Measurements from ENCODE around the gene NRCAM. TPM values are rescaled to one million over a fixed set of nuclear protein-coding genes. Genes with fewer than 3 reads are reported as not detected.

Gene NRCAM
- total and polyA plus RNA-seq, 2 of the 13 experiments (the other 11 are each of a cell fraction or from before 2014, with no cell fraction given) = 0.31 to 0.33 TPM

GRCh38 chr7:108235451-108236061 lies 220.7 kb downstream of the NRCAM start (continued):
- TF ChIP-seq, protein P1, sequence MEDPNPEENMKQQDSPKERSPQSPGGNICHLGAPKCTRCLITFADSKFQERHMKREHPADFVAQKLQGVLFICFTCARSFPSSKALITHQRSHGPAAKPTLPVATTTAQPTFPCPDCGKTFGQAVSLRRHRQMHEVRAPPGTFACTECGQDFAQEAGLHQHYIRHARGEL (CRISPR knock-in tag; IDR thresholded peaks at IDR 0.05) = no peak
- TF ChIP-seq RFXANK (CRISPR knock-in tag; IDR thresholded peaks at IDR 0.05) = no peak
- no peak for TF ChIP-seq ZNF337 (CRISPR knock-in tag; IDR thresholded peaks at IDR 0.05; ENCODE audit: borderline replicate concordance, low read depth)
- no peak for TF ChIP-seq SRSF4 (IDR thresholded peaks at IDR 0.05; ENCODE audit: low read depth, low read length, poor library complexity, severe bottlenecking)
- no peak for TF ChIP-seq ZC3H13 (CRISPR knock-in tag; IDR thresholded peaks at IDR 0.05)
- TF ChIP-seq ZBTB20 (CRISPR knock-in tag; IDR thresholded peaks at IDR 0.05; ENCODE audit: borderline replicate concordance, low read depth) = no peak
- TF ChIP-seq SMAD1 (CRISPR knock-in tag; IDR thresholded peaks at IDR 0.05; ENCODE audit: borderline replicate concordance, low read depth) = no peak
- TF ChIP-seq, protein P2, sequence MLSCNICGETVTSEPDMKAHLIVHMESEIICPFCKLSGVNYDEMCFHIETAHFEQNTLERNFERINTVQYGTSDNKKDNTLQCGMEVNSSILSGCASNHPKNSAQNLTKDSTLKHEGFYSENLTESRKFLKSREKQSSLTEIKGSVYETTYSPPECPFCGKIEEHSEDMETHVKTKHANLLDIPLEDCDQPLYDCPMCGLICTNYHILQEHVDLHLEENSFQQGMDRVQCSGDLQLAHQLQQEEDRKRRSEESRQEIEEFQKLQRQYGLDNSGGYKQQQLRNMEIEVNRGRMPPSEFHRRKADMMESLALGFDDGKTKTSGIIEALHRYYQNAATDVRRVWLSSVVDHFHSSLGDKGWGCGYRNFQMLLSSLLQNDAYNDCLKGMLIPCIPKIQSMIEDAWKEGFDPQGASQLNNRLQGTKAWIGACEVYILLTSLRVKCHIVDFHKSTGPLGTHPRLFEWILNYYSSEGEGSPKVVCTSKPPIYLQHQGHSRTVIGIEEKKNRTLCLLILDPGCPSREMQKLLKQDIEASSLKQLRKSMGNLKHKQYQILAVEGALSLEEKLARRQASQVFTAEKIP (CRISPR knock-in tag; IDR thresholded peaks at IDR 0.05; ENCODE audit: borderline replicate concordance) = no peak

GRCh38 chr7:108234971-108235450 lies 221.2 kb downstream of the NRCAM start:
- ATAC-seq (peak; percentile 35; the same call in 2 of the 3 replicates), FAIRE-seq (no peak)
- no peak overlapping the region; the same call in 1 of the 2 replicates for H3K4me2 ChIP-seq (ENCODE audit: low read depth, low read length)
- TF ChIP-seq ONECUT2 (CRISPR knock-in tag; IDR thresholded peaks at IDR 0.05) = peak; percentile 52; the same call in 1 of the 2 replicates
- no peak for TF ChIP-seq ATF4 (CRISPR knock-in tag; IDR thresholded peaks at IDR 0.05)
- 0 out of 2 replicates have a peak, but pooled peaks have one; percentile 9 for TF ChIP-seq GATAD2A (CRISPR knock-in tag; IDR thresholded peaks at IDR 0.05)
- no peak for TF ChIP-seq PCBP2 (optimal IDR thresholded peaks at IDR 0.05; ENCODE audit: low read depth, low read length, poor library complexity, severe bottlenecking)
- peak; percentile 18; the same call in 1 of the 2 replicates for TF ChIP-seq CREM (IDR thresholded peaks at IDR 0.05)
- TF ChIP-seq CREM (CRISPR knock-in tag; IDR thresholded peaks at IDR 0.05) = no peak
- TF ChIP-seq, protein P3, sequence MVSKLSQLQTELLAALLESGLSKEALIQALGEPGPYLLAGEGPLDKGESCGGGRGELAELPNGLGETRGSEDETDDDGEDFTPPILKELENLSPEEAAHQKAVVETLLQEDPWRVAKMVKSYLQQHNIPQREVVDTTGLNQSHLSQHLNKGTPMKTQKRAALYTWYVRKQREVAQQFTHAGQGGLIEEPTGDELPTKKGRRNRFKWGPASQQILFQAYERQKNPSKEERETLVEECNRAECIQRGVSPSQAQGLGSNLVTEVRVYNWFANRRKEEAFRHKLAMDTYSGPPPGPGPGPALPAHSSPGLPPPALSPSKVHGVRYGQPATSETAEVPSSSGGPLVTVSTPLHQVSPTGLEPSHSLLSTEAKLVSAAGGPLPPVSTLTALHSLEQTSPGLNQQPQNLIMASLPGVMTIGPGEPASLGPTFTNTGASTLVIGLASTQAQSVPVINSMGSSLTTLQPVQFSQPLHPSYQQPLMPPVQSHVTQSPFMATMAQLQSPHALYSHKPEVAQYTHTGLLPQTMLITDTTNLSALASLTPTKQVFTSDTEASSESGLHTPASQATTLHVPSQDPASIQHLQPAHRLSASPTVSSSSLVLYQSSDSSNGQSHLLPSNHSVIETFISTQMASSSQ (IDR thresholded peaks at IDR 0.05; ENCODE audit: low read depth) = 0 out of 2 replicates have a peak, but pooled peaks have one; percentile 54
- TF ChIP-seq, protein P3 (CRISPR knock-in tag; IDR thresholded peaks at IDR 0.05; ENCODE audit: borderline replicate concordance) = no peak

More at GRCh38 chr7:108234971-108235450, 221.2 kb downstream of the NRCAM start:
- CTCF ChIA-PET (ENCODE audit: low intra/inter-chr PET ratio, low total read pairs) = no interaction called here
- BruUV-seq (replicated peaks) = no TSS peak
- no peaks in the 10 kb centered on the region for H4K20me1 ChIP-seq (ENCODE audit: insufficient read depth, low read length)
- intact Hi-C loops (cut with micrococcal nuclease; ENCODE audit: unreplicated experiment) = no loop called here
- H3K27me3 ChIP-seq (ENCODE audit: control insufficient read depth in 1 of 2, insufficient read depth in 2 of 2, low read length in 2 of 2) = peaks cover 0 to 1% of the 10 kb centered on the region in 2 experiments; a peak in 1 of 5 replicates
- POLR2A ChIA-PET = no interaction called here
- DNase-seq (ENCODE audit: low spot score) = no peak
- H3K36me3 ChIP-seq (replicated peaks in 1 of 2; ENCODE audit: control insufficient read depth in 1 of 2, insufficient read depth in 2 of 2, low read length in 2 of 2) = no peaks in the 10 kb centered on the region
- no peak overlapping the region for H3K9ac ChIP-seq (ENCODE audit: insufficient read depth, low read depth, low read length)
- H3K4me3 ChIP-seq (replicated peaks in 1 of 3; ENCODE audit: insufficient read depth in 1 of 3, low read depth in 2 of 3, low read length in 3 of 3) = no peak overlapping the region
- H2AFZ ChIP-seq (ENCODE audit: low read length) = no peak overlapping the region
- no peak overlapping the region for H3K27ac ChIP-seq (ENCODE audit: extremely low read length, insufficient read depth, low read length)
- H3K4me1 ChIP-seq (ENCODE audit: insufficient read depth, low read length) = peaks cover 22% of the 10 kb centered on the region
- H3K79me2 ChIP-seq (ENCODE audit: insufficient read depth, low read length) = no peaks in the 10 kb centered on the region
- H3K9me3 ChIP-seq (ENCODE audit: low read length) = no peaks in the 10 kb centered on the region
- in situ Hi-C loops (cut with HindIII; ENCODE audit: extremely low pct_ligation_motif_present, low pct_unique_long_range_greater_than_20kb) = no loop called here

Data from HepG2 (cell line).